Posterior cingulate gyrus (tissue), 11 donors: ENCODE data around the gene DST.
A peak's percentile ranks its signal among the peaks of the same experiment; 100 is the strongest.
"Not testable (repeated sequence)": the region's sequence is repeated elsewhere in the genome, so short reads cannot be mapped to it uniquely, and the experiment has no call there.

Source experiments
- DNase-seq, 10 donors: peaks; one replicate each; pipeline versions ENCODE4 v3.0.0 to v3.0.0-alpha.2; 2020 to 2021; ENCODE audit warnings: mixed read lengths in 3 of 10
- intact Hi-C: fragments of 100-400 bp; cut with DNase I; formaldehyde crosslinking; loops from one replicate; pipeline ENCODE4 v1.15.1; 2023

DST gene

GRCh38 chr6:56522495-56523270 is 120.0 kb downstream of the DST start:
- intact Hi-C loops = no loop called here
- no peak for DNase-seq

- no peak for DNase-seq
- intact Hi-C loops = no loop called here
These were observed 120.7 kb downstream of the DST start for GRCh38 chr6:56521976-56522375.

GRCh38 chr6:56521454-56521853 is 121.2 kb downstream of the DST start:
- intact Hi-C loops = no loop called here
- DNase-seq = no peak

DNA sequence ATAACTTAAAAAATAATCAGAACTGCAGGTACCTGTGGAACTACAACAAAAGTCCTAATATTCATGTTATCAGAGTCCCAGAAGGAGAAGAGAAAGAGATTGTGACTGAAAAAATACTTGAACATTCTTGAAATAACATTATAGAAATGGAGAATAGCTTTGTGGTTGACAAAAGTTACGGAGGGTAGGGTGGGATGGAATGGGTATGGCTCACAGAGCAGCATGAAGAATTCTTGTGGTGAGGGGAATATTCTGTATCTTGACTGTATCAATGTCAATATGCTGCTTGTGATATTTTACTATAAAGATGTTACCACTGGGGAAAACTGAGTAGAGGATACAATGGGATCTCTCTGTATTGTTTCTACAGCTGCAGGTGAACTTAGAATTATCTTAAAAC is 122.5 kb downstream of the DST start:
- intact Hi-C loops = no loop called here
- no peak for DNase-seq

GRCh38 chr6:56518995-56519767 is 123.5 kb downstream of the DST start:
- intact Hi-C loops = no loop called here
- no peak for DNase-seq

- no peak for DNase-seq
- intact Hi-C loops = no loop called here
These were observed 125.4 kb downstream of the DST start for GRCh38 chr6:56517155-56517745.

- DNase-seq = no peak
- intact Hi-C loops = no loop called here
These were observed 126.7 kb downstream of the DST start for GRCh38 chr6:56516003-56516402.

DNA sequence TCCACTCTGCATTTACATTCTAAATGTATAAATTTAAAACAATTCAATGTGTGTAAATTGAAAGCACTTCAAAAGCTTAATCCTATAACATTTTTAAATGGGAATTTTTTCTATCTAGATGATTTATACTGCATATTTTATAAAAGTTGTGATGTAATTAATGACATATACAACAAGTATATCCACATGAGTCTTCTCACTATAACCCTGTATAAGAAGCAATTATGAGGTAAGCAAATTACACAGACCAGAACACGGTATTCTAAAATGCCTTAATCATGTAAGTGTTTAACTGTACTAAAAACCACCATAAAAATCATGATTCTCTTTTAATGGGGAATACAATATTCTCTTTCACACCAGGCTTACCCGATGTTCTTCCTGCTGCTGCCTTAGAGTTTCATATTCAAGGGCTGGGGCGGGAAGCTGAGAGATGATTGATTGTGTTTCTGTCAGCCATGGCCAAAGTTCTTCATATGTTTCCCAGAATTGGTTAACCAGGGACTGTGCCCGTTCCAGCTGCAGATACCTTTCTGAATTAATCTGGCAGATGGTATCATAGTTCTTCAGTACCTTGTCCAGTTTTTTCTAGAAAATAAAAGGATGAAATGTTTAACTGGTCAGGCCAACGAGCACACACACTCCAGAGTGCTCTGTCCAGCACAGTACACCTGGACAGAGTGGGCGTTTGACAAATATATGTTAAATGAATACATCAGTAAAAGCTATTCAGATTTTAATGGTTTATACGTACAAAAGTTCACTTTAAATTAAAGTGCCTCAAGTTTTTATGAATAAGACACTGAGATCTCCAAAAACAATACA is 127.4 kb downstream of the DST start:
- DNase-seq = no peak
- intact Hi-C loops = no loop called here

DNA sequence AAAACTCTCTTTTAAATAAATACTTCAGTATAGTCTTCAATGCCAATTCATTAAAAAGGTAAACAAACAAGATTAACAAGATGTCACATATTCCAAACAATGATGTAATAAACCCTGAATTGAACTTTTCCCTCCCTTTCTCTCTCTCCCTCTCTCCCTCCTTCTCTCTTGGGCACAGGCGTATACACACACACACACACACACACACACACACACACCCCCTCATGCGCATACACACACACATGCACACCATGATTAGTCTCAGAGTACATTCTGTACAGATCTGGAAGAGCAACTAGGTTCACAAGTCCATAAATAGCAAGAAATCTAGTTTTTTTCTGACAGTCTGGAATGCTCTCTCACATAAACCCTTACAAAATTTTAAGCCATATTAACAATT is 128.3 kb downstream of the DST start:
- intact Hi-C loops = no loop called here
- no peak for DNase-seq

DNA sequence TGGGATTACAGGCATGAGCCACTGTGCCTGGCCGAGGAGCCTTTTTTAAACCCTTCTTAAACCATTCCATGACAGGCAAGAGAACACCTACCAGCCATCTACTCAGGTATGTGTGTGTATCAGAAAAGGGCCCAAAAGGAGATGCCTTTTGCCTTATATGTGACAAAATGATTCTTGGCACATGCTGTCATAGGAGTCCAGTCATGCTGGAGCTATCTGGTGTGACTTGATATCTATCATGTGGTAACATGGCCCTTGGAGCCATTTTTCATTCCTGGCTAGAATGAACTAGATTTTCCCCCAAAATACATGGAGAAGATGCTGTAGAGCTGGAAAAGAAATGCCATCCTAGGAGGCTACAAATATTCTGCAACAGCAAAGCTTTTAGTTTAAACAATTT is 129.1 kb downstream of the DST start:
- intact Hi-C loops = no loop called here
- DNase-seq = no peak

DNA sequence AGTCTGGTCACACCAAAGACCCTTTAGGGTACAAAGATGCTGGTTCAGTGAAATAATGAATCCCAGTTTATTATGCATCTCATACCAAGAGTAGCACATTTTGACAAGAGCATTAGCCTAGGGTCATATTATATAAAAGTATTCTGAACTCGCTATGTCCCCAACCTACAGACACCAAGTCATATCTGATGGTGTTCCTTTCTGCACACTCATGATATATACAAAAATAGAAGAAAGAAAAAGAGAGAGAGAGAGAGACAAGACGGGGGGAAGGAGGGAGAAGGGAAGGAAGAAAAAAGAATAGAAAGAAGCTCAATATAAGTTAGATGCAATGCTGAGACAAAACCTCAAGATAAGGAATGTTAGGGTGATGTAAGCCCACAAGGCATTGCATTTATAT is 131.1 kb downstream of the DST start:
- no peak for DNase-seq
- intact Hi-C loops = no loop called here

DNA sequence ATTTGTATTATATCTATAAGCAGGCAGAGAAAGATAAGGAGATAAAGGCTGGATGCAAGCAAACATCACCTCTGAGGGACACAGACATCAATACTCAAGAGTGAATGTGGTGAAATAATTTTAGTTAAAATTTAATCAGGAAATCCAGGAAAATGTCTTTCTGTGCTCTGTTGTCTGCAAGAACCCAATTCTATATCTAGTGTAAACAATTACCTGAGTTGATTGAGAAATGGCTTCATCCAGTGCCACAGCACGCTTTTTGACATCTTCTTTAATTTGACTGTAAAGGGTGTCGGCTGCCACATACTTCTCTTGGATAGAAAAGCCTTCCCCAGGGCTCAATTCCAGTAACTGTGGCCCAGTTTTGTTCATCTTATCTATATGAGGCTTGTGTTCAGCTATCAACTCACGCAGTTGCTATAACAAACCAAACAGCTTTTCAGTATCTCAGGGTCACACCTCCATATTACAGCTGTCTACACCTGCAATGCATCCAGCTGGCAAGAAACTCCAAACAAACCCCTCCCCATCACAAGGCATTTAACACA is 131.6 kb downstream of the DST start:
- intact Hi-C loops = no loop called here
- no peak for DNase-seq

DNA sequence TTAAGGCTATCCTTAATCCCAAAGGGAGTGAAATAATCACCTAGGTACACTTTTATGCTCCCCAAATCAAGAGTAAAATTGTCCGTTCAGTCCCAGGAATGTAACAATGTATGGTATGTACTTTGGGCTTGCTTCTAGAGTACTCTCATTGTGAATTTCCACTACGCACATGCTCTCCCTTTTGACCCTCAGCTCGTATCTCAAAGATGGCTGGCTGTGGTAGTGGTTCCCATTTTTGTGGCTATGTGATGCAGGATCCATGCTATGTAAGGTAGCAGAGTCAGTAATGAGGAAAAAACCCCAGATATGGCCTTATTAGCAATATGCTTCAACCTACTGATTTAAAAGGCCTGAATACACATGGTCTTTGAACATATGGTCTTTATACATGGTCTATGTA is 133.7 kb downstream of the DST start:
- no peak for DNase-seq
- intact Hi-C loops = no loop called here

GRCh38 chr6:56507517-56507916 is 135.2 kb downstream of the DST start:
- DNase-seq = peak in 1 of 10 donors; percentile 10
- intact Hi-C loops = no loop called here

DNA sequence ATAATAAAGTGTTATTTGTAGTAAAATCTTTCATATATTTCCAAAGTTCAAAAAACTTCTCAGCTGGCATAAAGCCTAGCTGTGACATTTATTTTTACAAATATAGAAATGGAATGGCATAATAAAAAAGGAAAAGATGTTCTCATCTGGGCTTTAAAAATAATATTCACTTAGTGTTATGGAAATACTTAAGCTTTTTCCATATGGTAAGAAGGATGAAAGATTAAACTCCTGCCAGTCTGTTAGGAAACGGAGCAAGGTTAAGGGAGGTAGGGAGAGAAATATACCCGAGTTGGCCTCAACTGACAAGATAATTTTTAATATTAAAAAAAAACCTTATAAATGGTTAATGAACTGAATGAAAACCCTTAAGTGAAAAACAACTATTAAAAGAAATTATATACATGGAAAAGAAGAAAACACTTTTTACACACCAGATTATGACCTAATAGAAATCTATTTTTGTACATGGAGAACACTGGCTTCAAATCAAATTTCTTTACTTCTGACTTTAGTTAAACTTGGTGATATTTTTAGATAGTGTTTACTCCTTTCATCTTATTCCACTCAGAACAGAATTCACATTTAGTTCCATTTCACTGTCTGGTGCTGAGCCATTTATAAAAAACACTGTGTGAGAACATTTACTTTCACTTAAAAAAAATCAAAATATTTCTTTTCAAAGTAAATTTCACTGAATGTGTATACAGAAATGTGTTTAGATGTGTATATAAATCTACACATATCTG is 137.0 kb downstream of the DST start:
- intact Hi-C loops = no loop called here
- DNase-seq = no peak

DNA sequence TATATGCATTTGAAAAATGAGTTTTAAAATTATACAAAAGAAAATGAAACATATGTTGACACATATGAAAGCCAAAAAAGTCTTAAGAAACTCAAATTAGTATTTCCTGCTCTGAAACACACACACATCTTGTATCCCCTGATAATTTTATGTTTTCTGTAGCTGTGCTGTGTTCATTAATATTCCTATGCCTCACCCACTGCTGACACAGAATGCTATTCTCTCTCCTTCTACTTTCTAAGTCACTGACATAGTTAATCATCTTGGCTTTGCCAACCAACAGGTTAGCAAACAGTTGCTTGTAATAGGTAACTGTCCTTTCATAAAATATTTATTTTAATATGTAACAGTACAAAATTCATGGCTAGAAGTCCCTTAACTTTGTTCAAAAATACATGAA is 140.7 kb downstream of the DST start:
- DNase-seq = no peak
- intact Hi-C loops = no loop called here

DNA sequence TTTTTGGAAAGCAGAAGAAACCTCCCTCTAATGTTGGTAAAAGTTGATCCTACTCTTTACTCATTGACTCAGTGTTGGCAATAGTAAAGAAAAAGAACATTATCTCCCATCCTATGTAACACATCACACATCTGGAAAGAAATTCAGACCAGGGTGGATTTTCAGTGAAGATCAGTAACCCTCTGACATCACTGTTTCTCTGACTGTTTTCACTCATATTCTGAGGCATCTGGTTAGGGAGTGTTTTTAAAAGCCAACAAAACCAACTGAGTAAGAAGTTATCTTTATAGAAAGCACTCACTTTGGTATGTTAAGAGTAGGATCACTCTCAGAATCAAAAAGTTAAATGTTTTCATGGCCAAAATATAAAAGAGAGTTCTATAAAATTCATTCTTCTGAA is 143.6 kb downstream of the DST start:
- no peak for DNase-seq
- intact Hi-C loops = loop anchor here (10.0 kb wide), 1 partner anchor 46 kb away; no protein-coding TSS in a partner anchor

DNA sequence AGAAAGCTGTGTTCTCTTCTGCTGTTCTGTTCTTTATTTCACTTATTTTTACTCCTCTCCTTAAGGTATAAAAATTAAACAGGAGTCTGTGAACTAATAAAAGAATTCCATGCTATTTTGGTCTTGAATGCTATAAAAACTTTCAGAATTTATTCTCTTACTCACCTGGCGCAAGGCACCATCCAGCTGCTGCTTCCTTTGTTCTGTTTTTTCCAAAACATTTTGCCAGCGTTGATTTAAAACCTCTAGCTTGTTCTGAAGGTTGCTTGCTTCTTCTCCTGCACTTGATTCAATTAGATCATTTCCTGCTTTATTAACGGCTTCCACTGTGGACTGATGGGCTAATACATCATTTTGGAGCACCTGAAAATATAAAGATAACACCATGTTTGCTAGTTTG is 145.0 kb downstream of the DST start:
- DNase-seq = no peak
- intact Hi-C loops = loop anchor here (10.0 kb wide), 1 partner anchor 47 kb away; no protein-coding TSS in a partner anchor

DNA sequence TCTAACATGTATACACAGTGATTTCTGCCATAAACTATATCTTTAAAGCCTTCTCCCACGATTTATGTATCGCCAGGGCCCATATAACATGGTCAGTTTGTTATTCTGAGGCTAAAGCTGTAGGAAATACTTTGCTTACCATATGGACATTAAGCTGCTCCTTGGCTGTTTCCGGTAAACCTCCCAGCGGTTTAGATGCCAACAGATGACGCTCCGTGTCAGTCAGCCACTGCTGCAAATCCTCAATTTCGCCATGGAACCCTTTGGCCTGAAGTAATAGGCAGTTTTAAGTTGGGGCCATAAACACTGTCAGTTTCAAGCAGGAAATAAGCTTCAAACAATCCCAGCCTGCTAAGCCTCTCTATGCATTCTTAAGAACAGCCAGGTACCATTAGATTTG is 145.4 kb downstream of the DST start:
- intact Hi-C loops = loop anchor here (10.0 kb wide), 1 partner anchor 48 kb away; no protein-coding TSS in a partner anchor
- no peak for DNase-seq

- not testable (repeated sequence) for DNase-seq
- intact Hi-C loops = loop anchor here (10.0 kb wide), 1 partner anchor 48 kb away; no protein-coding TSS in a partner anchor
These were observed 146.0 kb downstream of the DST start for GRCh38 chr6:56496650-56497049.
